Hypothalamus (tissue), 51 donors: Measurements from ENCODE around the gene PLEKHG4B.
"Not testable (repeated sequence)": the region's sequence is repeated elsewhere in the genome, so short reads cannot be mapped to it uniquely, and the experiment has no call there.

ENCODE experiments used
- DNase-seq, 51 donors: peaks; one replicate each; lab custom pipeline; 2025; lab: John Stamatoyannopoulos, UW

PLEKHG4B gene

GRCh38 chr5:150746-151145 is 58.8 kb downstream of the PLEKHG4B start:
- DNase-seq: no peak

- DNase-seq: no peak
Observed at GRCh38 chr5:152077-152476, 60.1 kb downstream of the PLEKHG4B start.

GRCh38 chr5:153256-153655 is 61.3 kb downstream of the PLEKHG4B start:
- no peak for DNase-seq

- DNase-seq: no peak
Observed at GRCh38 chr5:154236-154635, 62.3 kb downstream of the PLEKHG4B start.

GRCh38 chr5:154826-155225 is 62.9 kb downstream of the PLEKHG4B start:
- DNase-seq: no peak

DNA sequence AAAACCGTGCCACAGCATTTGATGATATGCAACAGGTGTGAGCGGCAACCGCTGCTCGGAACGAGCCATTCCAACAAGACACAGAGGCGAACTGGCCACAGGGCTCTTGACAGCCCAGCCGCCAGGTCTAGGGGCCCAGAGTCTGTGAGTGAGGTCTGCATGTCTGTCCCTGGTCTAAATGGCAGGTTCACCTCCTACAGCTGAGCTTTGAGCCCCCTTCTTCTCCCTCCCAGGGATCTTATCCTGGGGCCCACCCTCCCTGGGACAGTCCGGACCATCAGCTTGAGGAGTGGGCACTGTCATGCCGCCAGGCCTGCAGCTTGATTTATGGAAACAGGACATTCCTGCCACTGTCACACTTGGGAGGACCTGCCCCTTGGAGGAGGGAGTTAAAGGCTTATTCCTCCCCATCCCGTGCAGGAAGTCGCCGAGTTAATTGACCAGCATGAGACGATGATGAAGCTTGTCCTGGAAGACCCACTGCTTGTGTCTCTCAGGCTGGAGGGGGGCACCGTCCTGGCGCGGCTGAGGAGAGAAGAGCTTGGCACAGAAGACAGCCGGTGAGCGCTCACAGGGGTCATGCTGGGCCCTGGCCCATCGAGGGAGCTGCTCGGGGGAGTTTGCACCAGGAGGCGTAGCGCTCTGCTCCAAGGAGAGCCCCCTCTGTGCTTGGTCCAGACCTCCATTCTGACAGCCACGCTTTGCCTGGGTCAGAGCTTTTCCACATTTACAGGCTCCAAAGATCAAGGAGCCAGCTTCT is 63.9 kb downstream of the PLEKHG4B start:
- no peak for DNase-seq

DNA sequence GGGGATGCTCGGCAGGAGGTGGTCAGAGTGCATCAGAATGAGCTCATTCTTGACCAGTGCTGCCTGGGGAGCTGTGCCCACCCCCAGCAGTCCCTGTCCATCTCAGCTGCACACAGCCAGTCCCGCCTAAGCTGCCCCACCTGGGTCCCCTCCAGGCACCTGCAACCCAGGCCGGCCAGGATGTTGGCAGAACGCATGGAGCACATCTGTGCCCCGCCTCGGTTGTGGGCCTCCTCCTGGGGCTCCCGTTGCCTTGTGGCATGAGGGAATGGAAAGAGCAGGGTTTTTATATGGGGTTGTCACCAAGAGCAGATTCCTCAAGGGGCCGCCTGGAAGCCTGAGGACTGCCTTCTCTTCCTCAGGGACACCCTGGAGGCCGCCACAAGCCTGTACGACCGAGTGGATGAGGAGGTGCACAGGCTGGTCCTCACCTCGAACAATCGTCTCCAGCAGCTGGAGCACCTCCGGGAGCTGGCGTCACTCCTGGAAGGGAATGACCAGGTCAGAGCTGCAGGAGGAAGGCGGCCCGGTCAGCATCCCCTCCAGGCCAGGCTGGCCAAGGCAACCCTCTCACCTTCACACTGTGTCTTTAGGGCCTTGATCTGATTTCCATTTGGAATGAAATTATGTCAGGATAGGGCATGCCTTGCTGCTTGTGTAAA is 64.6 kb downstream of the PLEKHG4B start:
- no peak for DNase-seq

DNA sequence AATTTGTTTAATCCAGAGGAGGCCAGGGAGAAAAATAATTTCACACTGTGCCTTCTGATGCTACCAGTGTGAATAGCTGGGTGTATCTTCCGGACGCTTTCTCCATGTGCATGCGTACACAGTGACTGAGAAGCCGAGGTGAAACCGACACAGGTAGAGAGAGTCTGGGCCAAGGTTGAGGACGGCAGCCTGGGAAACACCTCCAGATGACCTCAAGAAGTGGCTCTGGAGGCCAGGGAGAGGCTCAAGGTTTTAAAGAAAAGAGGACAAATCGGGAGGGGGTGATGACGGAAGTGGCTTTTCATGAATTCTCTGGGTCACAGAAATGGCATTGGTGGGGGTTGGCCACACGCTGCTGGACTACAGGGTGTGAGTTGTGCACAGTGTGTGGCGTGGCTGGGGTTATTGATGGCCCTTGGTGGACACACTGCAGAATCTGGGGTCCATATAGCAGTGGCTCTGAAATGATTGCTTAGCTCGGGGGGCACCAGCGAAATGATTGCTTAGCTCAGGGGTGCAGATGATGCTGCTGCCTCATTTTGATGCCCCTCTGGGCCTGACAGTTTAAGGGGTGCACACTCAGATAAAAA is 65.3 kb downstream of the PLEKHG4B start:
- DNase-seq: no peak

- DNase-seq: no peak
Observed at GRCh38 chr5:157801-158200, 65.8 kb downstream of the PLEKHG4B start.

DNA sequence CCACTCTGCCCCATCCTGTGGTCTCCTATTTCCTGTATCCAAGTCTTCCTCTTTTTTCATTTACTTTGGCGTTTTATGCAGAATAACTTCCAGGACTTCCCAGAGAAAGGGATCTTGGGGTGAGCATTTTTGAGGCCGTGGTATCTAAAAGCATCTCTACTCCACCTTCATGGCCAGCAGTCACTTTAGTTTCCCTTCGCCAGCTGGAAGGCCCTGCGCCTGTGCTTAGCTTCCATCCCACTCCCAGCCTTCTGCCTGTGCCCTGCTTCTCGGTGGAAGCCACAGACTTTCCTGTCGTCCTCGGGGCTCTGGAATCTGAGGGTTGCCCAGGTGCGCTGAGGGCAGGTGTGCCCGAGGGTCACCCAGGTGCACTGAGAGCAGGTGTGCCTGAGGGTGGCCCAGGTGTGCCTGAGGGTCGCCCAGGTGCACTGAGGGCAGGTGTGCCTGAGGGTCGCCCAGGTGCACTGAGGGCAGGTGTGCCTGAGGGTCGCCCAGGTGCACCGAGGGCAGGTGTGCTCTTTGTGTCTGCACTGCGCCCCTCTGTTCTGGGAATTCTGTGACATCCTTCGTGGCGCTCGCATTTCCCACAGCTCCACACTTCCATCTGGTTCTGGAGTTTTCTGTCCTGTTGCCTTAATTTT is 67.0 kb downstream of the PLEKHG4B start:
- no peak for DNase-seq

DNA sequence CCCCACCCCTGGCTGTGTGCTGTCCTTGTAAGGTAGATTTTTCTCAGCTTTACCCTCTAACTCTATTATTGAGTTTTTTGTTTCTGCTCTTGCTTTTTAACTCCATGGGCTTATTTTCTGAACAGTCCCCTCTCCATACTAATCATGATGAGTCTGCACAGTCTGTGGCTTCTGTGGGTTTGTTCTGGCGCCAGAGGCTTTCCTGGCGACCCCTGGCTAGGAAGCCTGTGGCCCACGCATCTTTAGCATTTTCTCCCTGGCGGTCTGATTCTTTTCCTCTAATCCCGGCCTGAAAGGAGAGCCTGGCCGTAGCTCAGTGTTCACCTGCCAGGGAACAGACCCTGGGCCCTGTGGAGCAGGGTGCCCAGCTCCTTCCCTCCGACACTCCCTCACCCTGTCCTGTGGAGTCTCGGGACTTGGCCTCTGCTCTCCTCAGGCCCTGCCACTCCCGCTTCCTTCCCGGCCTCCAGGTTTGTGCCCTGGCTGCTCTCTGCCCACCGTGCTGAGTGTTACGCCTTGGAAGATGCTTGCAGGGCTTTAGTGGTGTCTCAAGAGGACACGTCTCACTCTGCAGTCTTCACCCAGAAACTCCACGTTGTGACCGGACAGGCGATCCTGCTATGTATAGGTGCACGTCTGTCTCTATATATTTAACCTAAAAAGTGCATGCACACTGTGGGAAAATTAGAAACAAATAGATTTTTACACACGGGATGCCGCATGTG is 67.6 kb downstream of the PLEKHG4B start:
- no peak for DNase-seq

GRCh38 chr5:160173-160510 is 68.2 kb downstream of the PLEKHG4B start:
- no peak for DNase-seq

DNA sequence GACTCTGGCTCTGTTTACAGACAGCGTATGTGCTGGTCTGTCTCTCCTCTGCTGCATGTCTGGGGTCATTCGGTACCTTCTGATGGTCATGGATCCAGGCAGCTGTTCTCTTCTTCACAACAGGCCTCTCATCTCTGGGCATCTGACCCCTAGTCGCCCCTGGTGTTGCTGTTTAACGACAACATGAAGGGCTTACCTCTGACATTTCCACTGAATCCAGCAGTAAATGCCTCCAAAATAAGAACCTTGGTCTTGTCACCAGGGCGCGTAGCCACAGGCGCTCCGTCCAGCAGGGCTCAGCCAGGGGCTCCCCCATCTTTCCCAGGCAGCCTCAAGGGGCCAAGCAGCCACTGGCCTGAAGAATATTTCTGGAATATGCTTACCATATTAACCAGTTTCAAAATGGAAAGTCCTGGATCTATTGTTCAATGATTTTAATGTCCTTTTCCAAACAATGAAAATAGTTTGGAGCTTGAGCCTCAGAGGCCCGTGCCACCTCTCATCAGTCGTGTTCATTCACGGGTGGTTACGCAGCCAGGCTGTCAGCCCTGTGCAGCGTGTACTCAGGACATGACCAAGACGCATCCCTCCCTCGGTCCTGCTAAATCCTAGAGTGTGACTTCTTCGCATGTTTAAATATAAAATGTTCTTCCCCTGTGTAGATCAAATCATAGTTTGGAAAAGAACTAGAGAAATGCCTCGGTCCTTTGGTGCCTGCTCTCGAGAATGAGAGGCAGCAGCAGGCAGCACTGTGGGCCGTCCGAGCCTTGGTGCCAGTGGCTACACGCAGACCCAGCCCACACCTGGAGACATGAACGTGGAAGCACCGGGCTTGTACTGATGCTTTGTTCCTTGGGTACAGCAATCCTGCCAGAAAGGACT is 69.2 kb downstream of the PLEKHG4B start:
- no peak for DNase-seq

- DNase-seq: no peak
Observed at GRCh38 chr5:161803-162110, 69.8 kb downstream of the PLEKHG4B start.

- DNase-seq: no peak
Observed at GRCh38 chr5:162190-162564, 70.2 kb downstream of the PLEKHG4B start.

DNA sequence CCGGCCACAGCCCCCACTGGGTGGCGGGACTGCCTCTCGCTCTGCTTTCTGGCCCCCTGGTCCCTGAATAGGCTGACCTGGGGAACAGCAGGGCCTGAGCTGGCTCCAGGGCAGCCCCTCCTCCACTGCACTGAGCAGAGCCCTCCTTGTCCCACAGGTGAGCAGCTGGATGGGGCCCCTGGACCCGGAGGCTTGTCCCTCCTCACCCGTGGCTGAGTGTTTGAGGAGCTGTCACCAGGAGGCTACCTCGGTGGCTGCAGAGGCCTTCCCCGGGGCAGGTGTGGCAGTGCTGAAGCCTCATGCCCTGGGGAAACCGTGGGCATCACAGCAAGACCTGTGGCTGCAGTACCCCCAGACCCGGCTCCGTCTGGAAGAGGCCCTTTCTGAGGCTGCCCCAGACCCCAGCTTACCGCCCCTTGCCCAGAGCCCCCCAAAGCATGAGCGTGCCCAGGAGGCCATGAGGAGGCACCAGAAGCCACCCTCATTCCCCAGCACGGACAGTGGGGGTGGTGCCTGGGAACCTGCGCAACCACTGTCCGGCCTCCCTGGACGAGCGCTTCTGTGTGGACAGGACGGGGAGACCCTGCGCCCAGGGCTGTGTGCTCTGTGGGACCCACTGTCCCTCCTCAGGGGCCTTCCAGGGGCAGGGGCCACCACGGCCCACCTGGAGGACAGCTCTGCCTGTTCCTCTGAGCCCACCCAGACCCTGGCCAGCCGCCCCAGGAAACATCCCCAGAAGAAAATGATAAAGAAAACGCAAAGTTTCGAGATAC is 70.8 kb downstream of the PLEKHG4B start:
- DNase-seq: no peak

GRCh38 chr5:163338-163620 is 71.3 kb downstream of the PLEKHG4B start:
- no peak for DNase-seq

DNA sequence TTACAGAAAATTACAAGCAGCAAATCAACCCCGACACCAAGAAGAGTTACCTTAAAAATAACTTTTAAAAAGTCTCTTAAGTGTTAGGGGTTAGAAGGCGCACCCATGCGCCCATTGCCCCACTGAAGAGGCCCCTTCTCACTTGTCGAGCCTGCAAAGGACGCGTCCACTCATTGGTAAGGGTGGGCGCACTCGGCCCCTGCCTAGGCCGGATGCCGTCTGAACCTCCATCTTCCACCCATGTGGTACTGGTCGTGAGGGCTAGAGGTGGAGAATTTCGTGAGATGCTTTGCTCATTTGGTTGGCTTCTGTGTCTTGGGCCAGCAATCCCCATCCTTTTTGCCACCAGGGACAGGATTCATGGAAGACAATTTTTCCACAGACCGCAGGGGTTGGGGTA is 71.9 kb downstream of the PLEKHG4B start:
- no peak for DNase-seq

- DNase-seq: no peak
Observed at GRCh38 chr5:164244-164643, 72.3 kb downstream of the PLEKHG4B start.

DNA sequence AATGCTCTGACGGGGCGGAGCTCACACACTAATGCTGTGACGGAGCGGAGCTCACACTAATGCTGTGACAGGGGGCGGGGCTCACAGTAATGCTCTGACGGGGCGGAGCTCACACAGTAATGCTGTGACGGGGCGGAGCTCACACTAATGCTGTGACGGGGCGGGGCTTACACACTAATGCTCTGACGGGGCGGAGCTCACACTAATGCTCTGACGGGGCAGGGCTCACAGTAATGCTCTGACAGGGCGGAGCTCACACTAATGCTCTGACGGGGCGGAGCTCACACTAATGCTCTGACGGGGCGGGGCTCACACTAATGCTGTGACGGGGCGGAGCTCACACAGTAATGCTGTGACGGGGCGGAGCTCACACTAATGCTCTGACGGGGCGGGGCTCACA is 72.8 kb downstream of the PLEKHG4B start:
- not testable (repeated sequence) for DNase-seq
